Measurements from ENCODE around the gene TMEM39A. TPM values are rescaled to one million over a fixed set of nuclear protein-coding genes. Genes with fewer than 3 reads are reported as not detected.

The TMEM39A gene
- total RNA-seq, 4 donors from 2014 or later: 23.9 to 62.2 (median 36.7) TPM

GRCh38 chr3:119468041-119468440 lies 4.6 kb upstream of the TMEM39A start:
- peak overlapping the region in 1 of 4 donors; percentile 90 for H3K4me3 ChIP-seq
- peak overlapping the region in 2 of 4 donors; percentile 82 to 88 for H3K27ac ChIP-seq
- 89 to 93% methylated on average over 2 of the region's 2 CpGs for WGBS, 2 donors
- H3K9me3 ChIP-seq: no peaks in the 10 kb centered on the region
- peaks cover 0 to 28% (median 18%) of the 10 kb centered on the region in 4 donors for H3K4me1 ChIP-seq
- peaks cover 0 to 20% (median 0%) of the 10 kb centered on the region in 3 donors for H3K36me3 ChIP-seq
- H3K27me3 ChIP-seq: no peaks in the 10 kb centered on the region
- TF ChIP-seq POLR2A (IDR thresholded peaks at IDR 0.05): no peak
- TF ChIP-seq CTCF (IDR thresholded peaks at IDR 0.05): no peak
- no peak for TF ChIP-seq EP300 (IDR thresholded peaks at IDR 0.05)
- no peak for DNase-seq (ENCODE audit: low spot score in 2 of 2)

- Histone ChIP-seq H3K4me3 (no peak overlapping the region), H3K27me3 (no peaks in the 10 kb centered on the region), H3K27ac (peak overlapping the region in 1 of 4 donors; percentile 4), H3K36me3 (peaks cover 0 to 90% (median 0%) of the 10 kb centered on the region in 3 donors), H3K9me3 (no peaks in the 10 kb centered on the region), H3K4me1 (peaks cover 0 to 50% (median 9%) of the 10 kb centered on the region in 4 donors)
- WGBS, 2 donors: 85 to 88% methylated on average over 4 of the region's 4 CpGs
- TF ChIP-seq EP300 (IDR thresholded peaks at IDR 0.05): peak in 1 of 2 donors; percentile 80
- TF ChIP-seq CTCF (IDR thresholded peaks at IDR 0.05): no peak
- TF ChIP-seq POLR2A (IDR thresholded peaks at IDR 0.05): no peak
- DNase-seq (ENCODE audit: low spot score in 2 of 2): no peak
Measured at GRCh38 chr3:119457246-119457645, 6.2 kb downstream of the TMEM39A start.

GRCh38 chr3:119456469-119456868 lies 6.9 kb downstream of the TMEM39A start:
- 97 to 98% methylated on average over 1 of the region's 1 CpG for WGBS, 2 donors
- no peak overlapping the region for H3K4me3 ChIP-seq
- H3K4me1 ChIP-seq: peaks cover 0 to 43% (median 5%) of the 10 kb centered on the region in 4 donors
- no peak for TF ChIP-seq POLR2A (IDR thresholded peaks at IDR 0.05)
- TF ChIP-seq CTCF (IDR thresholded peaks at IDR 0.05): no peak
- no peak for TF ChIP-seq EP300 (IDR thresholded peaks at IDR 0.05)
- H3K9me3 ChIP-seq: no peaks in the 10 kb centered on the region
- no peaks in the 10 kb centered on the region for H3K27me3 ChIP-seq
- no peak for DNase-seq (ENCODE audit: low spot score in 2 of 2)
- peak overlapping the region in 1 of 4 donors; percentile 4 for H3K27ac ChIP-seq
- peaks cover 0 to 94% (median 0%) of the 10 kb centered on the region in 3 donors for H3K36me3 ChIP-seq

GRCh38 chr3:119453822-119454221 lies 9.6 kb downstream of the TMEM39A start:
- Histone ChIP-seq H3K4me1 (peaks cover 0 to 24% (median 0%) of the 10 kb centered on the region in 4 donors), H3K27me3 (no peaks in the 10 kb centered on the region), H3K36me3 (peaks cover 0 to 98% (median 0%) of the 10 kb centered on the region in 3 donors), H3K9me3 (no peaks in the 10 kb centered on the region), H3K4me3 (no peak overlapping the region), H3K27ac (no peak overlapping the region)
- DNase-seq (ENCODE audit: low spot score in 2 of 2): no peak
- TF ChIP-seq CTCF (IDR thresholded peaks at IDR 0.05) (no peak), POLR2A (IDR thresholded peaks at IDR 0.05) (no peak), EP300 (IDR thresholded peaks at IDR 0.05) (no peak)
- 75 to 97% methylated on average over 1 of the region's 1 CpG for WGBS, 2 donors

- H3K27ac ChIP-seq: no peak overlapping the region
- no peak for DNase-seq (ENCODE audit: low spot score in 2 of 2)
- no peak for TF ChIP-seq POLR2A (IDR thresholded peaks at IDR 0.05)
- TF ChIP-seq CTCF (IDR thresholded peaks at IDR 0.05): no peak
- no peak for TF ChIP-seq EP300 (IDR thresholded peaks at IDR 0.05)
- no peaks in the 10 kb centered on the region for H3K9me3 ChIP-seq
- 96% methylated on average over 2 of the region's 2 CpGs for WGBS, 2 donors
- no peaks in the 10 kb centered on the region for H3K27me3 ChIP-seq
- no peaks in the 10 kb centered on the region for H3K4me1 ChIP-seq
- H3K4me3 ChIP-seq: no peak overlapping the region
- peaks cover 9 to 100% (median 22%) of the 10 kb centered on the region in 3 donors for H3K36me3 ChIP-seq
Measured at GRCh38 chr3:119444590-119444989, 18.8 kb downstream of the TMEM39A start.
